Heart right ventricle (tissue), 16 donors: ENCODE results near the gene SELENOF. TPM values are rescaled to one million over a fixed set of nuclear protein-coding genes. Genes with fewer than 3 reads are reported as not detected.

Source experiments
- ATAC-seq, 8 donors: fragments of 200-7000 bp; cut with Tn5 transposase; one replicate each; pipeline ENCODE4 v1.9.1; 2020; ENCODE audit warnings: mild to moderate bottlenecking in 8 of 8, moderate library complexity in 8 of 8, moderate number of reproducible peaks in 1 of 8
- DNase-seq, 2 donors: peaks; one replicate each; pipeline ENCODE4 v3.0.0-alpha.2; 2020
- H3K27ac ChIP-seq, 10 donors: fragments of 200-600 bp; sonication (generic) in 2 of 10; one replicate each; pipeline versions ENCODE4 v1.5.0 to v1.8.0; 2020 to 2022; ENCODE audit warnings: mild to moderate bottlenecking in 3 of 10
- H3K27me3 ChIP-seq, 7 donors: fragments of 200-600 bp; one replicate each; pipeline ENCODE4 v1.8.0; 2021 to 2022; ENCODE audit warnings: mild to moderate bottlenecking in 2 of 7
- H3K36me3 ChIP-seq, 9 donors: fragments of 200-600 bp; sonication (generic) in 1 of 9; one replicate each; pipeline versions ENCODE4 v1.5.0 to v1.8.0; 2020 to 2022; ENCODE audit warnings: mild to moderate bottlenecking in 2 of 9
- H3K4me1 ChIP-seq, 9 donors: fragments of 200-600 bp; sonication (generic) in 1 of 9; one replicate each; pipeline versions ENCODE4 v1.5.0 to v1.8.0; 2020 to 2022; ENCODE audit warnings: mild to moderate bottlenecking in 4 of 9
- H3K4me3 ChIP-seq, 10 donors: fragments of 200-600 bp; sonication (generic) in 2 of 10; one replicate each; pipeline versions ENCODE4 v1.5.0 to v1.8.0; 2020 to 2022; ENCODE audit warnings: mild to moderate bottlenecking in 7 of 10, moderate library complexity in 2 of 10
- H3K9me3 ChIP-seq, 11 donors: fragments of 200-600 bp in 10 of 11; sonication (generic) in 2 of 11; one replicate each; pipeline versions ENCODE4 v1.5.0 to v1.8.0; 2013 to 2022; ENCODE audit warnings: mild to moderate bottlenecking in 2 of 11, control low read depth in 1 of 11, moderate library complexity in 1 of 11
- WGBS, 2 donors: extraction: QIAGEN DNeasy Blood & Tissue Kit; methylation state at CpG; one replicate each; pipeline ENCODE4 v1.1.7; 2013; ENCODE audit warnings: inconsistent platforms in 1 of 2; 5-methylcytosine and 5-hydroxymethylcytosine counted together
- intact Hi-C, 10 donors: fragments of 100-400 bp; cut with DNase I; formaldehyde crosslinking; loops; one replicate each; pipeline versions ENCODE4 v1.11.1 to v1.14.2; 2022
- polyA plus RNA-seq, 2 donors: library from polyadenylated mRNA; stranded (reverse); fragments of 200-250 nt; gene quantifications; one replicate each; pipeline ENCODE4 v1.2.3, GENCODE V29; 2013
- total RNA-seq, 10 donors: library from RNA; stranded (reverse); fragmentation: NEBNext Ultra II Directional in 3 of 10; extraction: Animal tissue kit (Norgen Biotek cat#: 25700) in 3 of 10; gene quantifications; one replicate each; pipeline versions ENCODE4 v1.2.1 to v1.2.4, GENCODE V29; 2021 to 2023
- TF ChIP-seq, protein P1 (sequence below), 9 donors: fragments of 200-600 bp; sonication (generic) in 2 of 9; IDR thresholded peaks; one replicate each; pipeline versions ENCODE4 v1.5.0 to v1.8.0; 2021 to 2022; ENCODE audit warnings: antibody characterized with exemption in 9 of 9, mild to moderate bottlenecking in 5 of 9, moderate library complexity in 1 of 9
- donor health status: Arrhythmogenic right ventricular cardiomyopathy.
- donor health status: ischemic (EF 13 %, LVEDD 7.1; RV severe dilation, severe dysfunction).
- donor health status: healthy with polysubstance abuse.
- donor health status: DM: no; HTN: yes; CAD: no.
- donor health status: DM: no; HTN: no; CAD: no.
- donor health status: ischemic (EF 25% LVEDD 6.9; RV normal size, moderate dysfunction).
- donor health status: ischemic (EF 25% LVEDD 5.7; RV mildly dilated, moderate dysfunction).
- donor health status: healthy.
- donor health status: DM: yes; HTN: yes; CAD: no.
- donor health status: Ischemic cardiomyopathy.
- donor health status: ischemic (EF 35%, LVEDD 5.7; RV mildly dilated, moderate dysfunction).
- donor health status: nonischemic (EF 11% LVEDD 7.7; RV severe dilation, severe dysfunction).
- donor health status: DM: yes; HTN: yes; CAD: no.
- donor health status: PGD.
- donor health status: ischemic (EF 29% LVEDD 5.4; RV normal size, mild dysfunction).
- donor health status: nonischemic (EF 23%, LVEDD 6.1; RV moderate dilation, normal function).

SELENOF gene
- total and polyA plus RNA-seq, 12 donors = 48.2 to 104 (median 73.4) TPM

DNA sequence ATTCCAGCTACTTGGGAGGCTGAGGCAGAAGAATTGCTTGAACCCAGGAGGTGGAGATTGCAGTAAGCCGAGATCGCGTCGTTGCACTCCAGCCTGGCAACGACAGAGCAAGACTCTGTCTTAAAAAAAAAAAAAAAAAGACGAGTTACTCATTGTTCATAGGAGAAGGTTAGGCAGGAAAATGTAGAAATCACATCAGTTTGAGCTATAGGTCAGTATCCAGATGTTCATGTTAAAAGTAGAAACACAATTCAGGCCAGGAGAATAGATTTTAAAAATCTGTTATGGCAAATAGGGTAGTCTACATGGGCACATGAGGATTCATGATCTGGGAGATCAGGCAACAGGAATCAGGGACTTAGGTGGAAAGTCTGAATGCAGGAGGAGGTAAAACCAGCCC, 57.7 kb downstream of the SELENOF start:
- TF ChIP-seq, protein P1, sequence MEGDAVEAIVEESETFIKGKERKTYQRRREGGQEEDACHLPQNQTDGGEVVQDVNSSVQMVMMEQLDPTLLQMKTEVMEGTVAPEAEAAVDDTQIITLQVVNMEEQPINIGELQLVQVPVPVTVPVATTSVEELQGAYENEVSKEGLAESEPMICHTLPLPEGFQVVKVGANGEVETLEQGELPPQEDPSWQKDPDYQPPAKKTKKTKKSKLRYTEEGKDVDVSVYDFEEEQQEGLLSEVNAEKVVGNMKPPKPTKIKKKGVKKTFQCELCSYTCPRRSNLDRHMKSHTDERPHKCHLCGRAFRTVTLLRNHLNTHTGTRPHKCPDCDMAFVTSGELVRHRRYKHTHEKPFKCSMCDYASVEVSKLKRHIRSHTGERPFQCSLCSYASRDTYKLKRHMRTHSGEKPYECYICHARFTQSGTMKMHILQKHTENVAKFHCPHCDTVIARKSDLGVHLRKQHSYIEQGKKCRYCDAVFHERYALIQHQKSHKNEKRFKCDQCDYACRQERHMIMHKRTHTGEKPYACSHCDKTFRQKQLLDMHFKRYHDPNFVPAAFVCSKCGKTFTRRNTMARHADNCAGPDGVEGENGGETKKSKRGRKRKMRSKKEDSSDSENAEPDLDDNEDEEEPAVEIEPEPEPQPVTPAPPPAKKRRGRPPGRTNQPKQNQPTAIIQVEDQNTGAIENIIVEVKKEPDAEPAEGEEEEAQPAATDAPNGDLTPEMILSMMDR (IDR thresholded peaks at IDR 0.05) = no peak
- intact Hi-C loops = no loop called here
- no peak overlapping the region for H3K4me3 ChIP-seq
- H3K9me3 ChIP-seq = no peaks in the 10 kb centered on the region
- H3K4me1 ChIP-seq = no peaks in the 10 kb centered on the region
- ATAC-seq (no peak), DNase-seq (no peak)
- H3K36me3 ChIP-seq = peaks cover 0 to 7% (median 0%) of the 10 kb centered on the region in 9 donors
- H3K27ac ChIP-seq = no peak overlapping the region
- no peaks in the 10 kb centered on the region for H3K27me3 ChIP-seq
- 92 to 93% methylated on average over 6 of the region's 6 CpGs for WGBS, 2 donors

DNA sequence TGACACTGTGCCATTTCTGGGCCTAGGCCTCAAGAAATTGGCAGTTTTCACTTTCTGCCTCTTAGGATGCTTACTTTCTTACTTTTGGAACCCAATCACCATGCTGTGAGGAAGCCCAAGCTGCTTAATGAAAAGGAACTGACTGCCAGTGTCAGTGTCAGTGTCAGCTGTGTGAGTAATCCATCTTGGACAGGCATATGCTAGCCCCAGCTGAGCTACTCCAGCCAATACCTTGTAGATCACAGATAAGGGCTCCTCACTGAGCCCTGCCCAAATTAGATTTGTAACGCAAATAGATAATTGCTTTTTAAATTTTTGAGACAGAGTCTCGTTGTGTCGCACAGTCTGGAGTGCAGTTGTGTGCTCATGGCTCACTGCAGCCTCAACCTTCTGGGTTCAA, 59.6 kb downstream of the SELENOF start:
- 96 to 98% methylated on average over 3 of the region's 3 CpGs for WGBS, 2 donors
- Histone ChIP-seq H3K27ac (no peak overlapping the region), H3K4me1 (no peaks in the 10 kb centered on the region), H3K36me3 (no peaks in the 10 kb centered on the region), H3K4me3 (no peak overlapping the region), H3K9me3 (no peaks in the 10 kb centered on the region), H3K27me3 (no peaks in the 10 kb centered on the region)
- no peak for DNase-seq
- intact Hi-C loops = no loop called here
- TF ChIP-seq, protein P1 (IDR thresholded peaks at IDR 0.05) = no peak
- ATAC-seq = no peak

DNA sequence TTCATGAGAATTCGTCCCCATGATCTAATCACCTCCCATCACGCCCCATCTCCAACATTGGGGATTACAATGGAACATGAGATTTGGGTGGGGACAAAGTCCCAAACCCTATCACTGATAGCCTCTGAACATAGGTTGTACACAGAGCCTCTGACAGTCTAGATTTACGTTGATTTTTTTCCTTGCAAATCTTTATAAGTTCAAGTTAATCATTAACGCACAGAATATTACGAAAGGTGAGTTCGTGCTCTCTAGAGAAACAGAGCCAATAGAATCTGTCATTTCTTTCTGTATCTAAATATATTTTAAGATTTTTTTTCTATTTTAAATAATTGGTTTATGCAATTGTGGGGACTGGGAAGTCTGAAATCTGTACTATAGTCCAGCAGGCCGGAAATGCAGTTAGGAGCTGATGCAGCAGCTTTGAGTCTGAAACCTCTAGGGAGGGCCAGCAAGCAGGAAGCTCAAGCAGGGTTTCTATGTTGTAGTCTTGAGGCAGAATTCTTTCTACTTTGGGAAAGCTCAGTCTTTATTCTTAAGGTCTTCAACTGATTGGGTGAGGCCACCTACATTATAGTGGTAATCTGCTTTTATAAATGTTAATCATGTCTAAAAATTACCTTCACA, 61.0 kb downstream of the SELENOF start:
- no peaks in the 10 kb centered on the region for H3K9me3 ChIP-seq
- DNase-seq = no peak
- no peak overlapping the region for H3K27ac ChIP-seq
- intact Hi-C loops = no loop called here
- ATAC-seq = no peak
- H3K36me3 ChIP-seq = no peaks in the 10 kb centered on the region
- TF ChIP-seq, protein P1 (IDR thresholded peaks at IDR 0.05) = no peak
- no peaks in the 10 kb centered on the region for H3K4me1 ChIP-seq
- 83% methylated on average over 7 of the region's 7 CpGs for WGBS, 2 donors
- no peaks in the 10 kb centered on the region for H3K27me3 ChIP-seq
- no peak overlapping the region for H3K4me3 ChIP-seq

DNA sequence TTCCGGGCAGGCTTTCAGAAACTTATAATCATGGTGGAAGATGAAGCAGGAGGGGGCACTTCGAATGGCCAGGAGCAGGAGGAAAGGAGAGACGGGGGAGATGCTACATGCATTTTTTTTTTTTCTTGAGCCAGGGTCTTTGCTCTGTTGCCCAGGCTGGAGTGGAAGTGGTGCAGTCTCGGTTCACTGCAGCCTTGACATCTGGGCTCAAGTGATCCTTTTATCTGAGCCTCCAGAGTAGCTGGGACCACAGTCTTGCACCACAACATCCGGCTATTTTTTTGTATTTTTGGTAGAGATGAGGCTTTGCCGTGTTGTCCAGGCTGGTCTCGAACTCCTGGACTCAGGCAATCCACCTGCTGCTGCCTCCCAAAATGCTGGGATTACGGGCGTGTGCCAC, 61.6 kb downstream of the SELENOF start:
- TF ChIP-seq, protein P1 (IDR thresholded peaks at IDR 0.05) = no peak
- Histone ChIP-seq H3K36me3 (no peaks in the 10 kb centered on the region), H3K27ac (no peak overlapping the region), H3K4me1 (no peaks in the 10 kb centered on the region), H3K9me3 (no peaks in the 10 kb centered on the region), H3K27me3 (no peaks in the 10 kb centered on the region), H3K4me3 (no peak overlapping the region)
- WGBS, 2 donors = 92 to 93% methylated on average over 9 of the region's 9 CpGs
- ATAC-seq (no peak), DNase-seq (no peak)
- intact Hi-C loops = no loop called here
